ENCODE results near the gene JPT1. TPM values are rescaled to one million over a fixed set of nuclear protein-coding genes. Genes with fewer than 3 reads are reported as not detected.

Gene JPT1
- total RNA-seq, 1 donor from 2014 or later, result 282 TPM

- DNase-seq (ENCODE audit: low spot score), result no peak
- peak overlapping the region; percentile 58 for H3K27ac Mint-ChIP-seq
- peaks cover 29% of the 10 kb centered on the region for H3K4me1 Mint-ChIP-seq (ENCODE audit: low read depth)
- no peaks in the 10 kb centered on the region for H3K9me3 Mint-ChIP-seq
- peak overlapping the region; percentile 82 for H3K4me3 Mint-ChIP-seq (ENCODE audit: low read depth)
- intact Hi-C loops (cut with micrococcal nuclease), result no loop called here
- no peaks in the 10 kb centered on the region for H3K27me3 Mint-ChIP-seq (ENCODE audit: low read depth)
- H3K36me3 Mint-ChIP-seq (ENCODE audit: low read depth), result no peaks in the 10 kb centered on the region
These were observed 65.6 kb downstream of the JPT1 start for GRCh38 chr17:75088465-75089417.

GRCh38 chr17:75087558-75088453, 66.5 kb downstream of the JPT1 start, which contains the start of gene SLC16A5:
SLC16A5 (plus strand) TSS chr17:75087954; CDS start chr17:75093637, 5,683 bp downstream.
- peak; percentile 48 for DNase-seq (ENCODE audit: low spot score)
- no peaks in the 10 kb centered on the region for H3K36me3 Mint-ChIP-seq (ENCODE audit: low read depth)
- peak within 1 kb of the TSS; percentile 64 for H3K27ac Mint-ChIP-seq
- intact Hi-C loops (cut with micrococcal nuclease), result no loop called here
- peak within 1 kb of the TSS; percentile 82 for H3K4me3 Mint-ChIP-seq (ENCODE audit: low read depth)
- H3K4me1 Mint-ChIP-seq (ENCODE audit: low read depth), result peaks cover 29% of the 10 kb centered on the region
- H3K9me3 Mint-ChIP-seq, result no peaks in the 10 kb centered on the region
- H3K27me3 Mint-ChIP-seq (ENCODE audit: low read depth), result no peaks in the 10 kb centered on the region

- Mint-ChIP-seq H3K4me3 (ENCODE audit: low read depth) (peak overlapping the region; percentile 61), H3K36me3 (ENCODE audit: low read depth) (no peaks in the 10 kb centered on the region), H3K4me1 (ENCODE audit: low read depth) (peaks cover 29% of the 10 kb centered on the region), H3K27ac (peak overlapping the region; percentile 44), H3K27me3 (ENCODE audit: low read depth) (peaks cover 2% of the 10 kb centered on the region), H3K9me3 (no peaks in the 10 kb centered on the region)
- intact Hi-C loops (cut with micrococcal nuclease), result no loop called here
- no peak for DNase-seq (ENCODE audit: low spot score)
These were observed 67.1 kb downstream of the JPT1 start for GRCh38 chr17:75087182-75087557.

- peaks cover 27% of the 10 kb centered on the region for H3K4me1 Mint-ChIP-seq (ENCODE audit: low read depth)
- H3K36me3 Mint-ChIP-seq (ENCODE audit: low read depth), result no peaks in the 10 kb centered on the region
- intact Hi-C loops (cut with micrococcal nuclease), result no loop called here
These were observed 67.7 kb downstream of the JPT1 start for GRCh38 chr17:75086496-75087181.

More at GRCh38 chr17:75086496-75087181, 67.7 kb downstream of the JPT1 start:
- no peak for DNase-seq (ENCODE audit: low spot score)
- peak overlapping the region; percentile 64 for H3K27ac Mint-ChIP-seq
- H3K4me3 Mint-ChIP-seq (ENCODE audit: low read depth), result peak overlapping the region; percentile 61
- H3K9me3 Mint-ChIP-seq, result no peaks in the 10 kb centered on the region
- peaks cover 2% of the 10 kb centered on the region for H3K27me3 Mint-ChIP-seq (ENCODE audit: low read depth)

Other genes starting within 250 kb of the JPT1 start
- gene USH1G, start 231.3 kb downstream of the JPT1 start, total RNA-seq, result not detected in 2 replicates
- gene OTOP2, start 230.2 kb downstream of the JPT1 start, total RNA-seq, result not detected in 2 replicates
- not detected in 2 replicates for gene OTOP3, start 218.6 kb downstream of the JPT1 start, total RNA-seq
- 0.07 and 0.37 TPM in 2 replicates for gene HID1, start 181.8 kb downstream of the JPT1 start, total RNA-seq
- 2.3 and 2.4 TPM in 2 replicates for gene CDR2L, start 166.9 kb downstream of the JPT1 start, total RNA-seq
- gene MRPL58, start 141.8 kb downstream of the JPT1 start, total RNA-seq, result 65.4 and 68.1 TPM in 2 replicates
- 166 and 170 TPM in 2 replicates for gene ATP5PD, start 107.5 kb downstream of the JPT1 start, total RNA-seq
- 18.0 and 20.7 TPM in 2 replicates for gene KCTD2, start 107.3 kb downstream of the JPT1 start, total RNA-seq
- gene SLC16A5, start 66.6 kb downstream of the JPT1 start, total RNA-seq, result 11.6 and 11.8 TPM in 2 replicates
- 9.9 and 10.1 TPM in 2 replicates for gene ARMC7, start 44.5 kb downstream of the JPT1 start, total RNA-seq
- gene NT5C, start 22.8 kb downstream of the JPT1 start, total RNA-seq, result 72.7 and 86.6 TPM in 2 replicates
- gene SUMO2, start 28.4 kb upstream of the JPT1 start, total RNA-seq, result 653 and 679 TPM in 2 replicates
- 115 and 122 TPM in 2 replicates for gene NUP85, start 51.2 kb upstream of the JPT1 start, total RNA-seq
- 71.7 and 77.2 TPM in 2 replicates for gene GGA3, start 107.1 kb upstream of the JPT1 start, total RNA-seq
- 99.4 and 101 TPM in 2 replicates for gene MRPS7, start 107.4 kb upstream of the JPT1 start, total RNA-seq
- gene MIF4GD, start 116.7 kb upstream of the JPT1 start, total RNA-seq, result 50.5 and 51.5 TPM in 2 replicates
- gene SLC25A19, start 134.9 kb upstream of the JPT1 start, total RNA-seq, result 97.4 and 101 TPM in 2 replicates

Data from activated T-helper 2 cell treated with anti-CD3 and anti-CD28 coated beads, Interferon-gamma antibody, Interleukin-2, Interleukin-4, amounts not matched to agents 10 μg/mL and 5 μg/mL and 100 μg/mL, durations not matched to agents 14 hours and 24 hours and 36 hours (primary cell).